ENCODE results near the gene C3orf22. TPM values are rescaled to one million over a fixed set of nuclear protein-coding genes. Genes with fewer than 3 reads are reported as not detected.
A peak's percentile ranks its signal among the peaks of the same experiment; 100 is the strongest.

The C3orf22 gene
- total and polyA plus RNA-seq, 5 experiments from 2014 or later: not detected

- no peak for ATAC-seq
- H3K4me1 Mint-ChIP-seq: no peaks in the 10 kb centered on the region
- no peak overlapping the region for H3K27ac Mint-ChIP-seq
- POLR2A ChIA-PET: no interaction called here
- DNase-seq: peak in 1 of 10 donors; percentile 30
- H3K9me3 Mint-ChIP-seq: no peaks in the 10 kb centered on the region
- peaks cover 1 to 7% (median 4%) of the 10 kb centered on the region in 5 donors for H3K27me3 Mint-ChIP-seq
- H3K4me3 Mint-ChIP-seq: no peak overlapping the region
- no peaks in the 10 kb centered on the region for H3K36me3 Mint-ChIP-seq
These were observed 49.0 kb downstream of the C3orf22 start for GRCh38 chr3:126509597-126510307.

- Mint-ChIP-seq H3K27ac (no peak overlapping the region), H3K36me3 (no peaks in the 10 kb centered on the region), H3K4me1 (no peaks in the 10 kb centered on the region), H3K9me3 (no peaks in the 10 kb centered on the region), H3K27me3 (peaks cover 3 to 7% (median 5%) of the 10 kb centered on the region in 5 donors), H3K4me3 (no peak overlapping the region)
- POLR2A ChIA-PET: no interaction called here
- DNase-seq: no peak
- no peak for ATAC-seq
These were observed 50.2 kb downstream of the C3orf22 start for GRCh38 chr3:126508564-126508964.

- Mint-ChIP-seq H3K27me3 (peaks cover 3 to 7% (median 5%) of the 10 kb centered on the region in 5 donors), H3K9me3 (no peaks in the 10 kb centered on the region), H3K27ac (no peak overlapping the region), H3K4me3 (no peak overlapping the region), H3K36me3 (no peaks in the 10 kb centered on the region), H3K4me1 (no peaks in the 10 kb centered on the region)
- no peak for ATAC-seq
- POLR2A ChIA-PET: no interaction called here
- DNase-seq: no peak
These were observed 50.8 kb downstream of the C3orf22 start for GRCh38 chr3:126507886-126508285.

- POLR2A ChIA-PET: no interaction called here
- Mint-ChIP-seq H3K4me1 (peaks cover 1 to 6% (median 4%) of the 10 kb centered on the region in 4 donors), H3K36me3 (no peaks in the 10 kb centered on the region)
These were observed 55.0 kb downstream of the C3orf22 start for GRCh38 chr3:126503701-126504100.

GRCh38 chr3:126502656-126503055 lies 56.1 kb downstream of the C3orf22 start:
- no peak for DNase-seq
- Mint-ChIP-seq H3K4me3 (no peak overlapping the region), H3K4me1 (peaks cover 3 to 11% (median 6%) of the 10 kb centered on the region in 4 donors), H3K36me3 (no peaks in the 10 kb centered on the region), H3K9me3 (no peaks in the 10 kb centered on the region), H3K27ac (no peak overlapping the region), H3K27me3 (peaks cover 3 to 7% (median 5%) of the 10 kb centered on the region in 5 donors)
- ATAC-seq: no peak
- POLR2A ChIA-PET: no interaction called here

More at GRCh38 chr3:126503701-126504100, 55.0 kb downstream of the C3orf22 start:
- Mint-ChIP-seq H3K27ac (no peak overlapping the region), H3K4me3 (no peak overlapping the region), H3K27me3 (peaks cover 3 to 7% (median 5%) of the 10 kb centered on the region in 5 donors), H3K9me3 (no peaks in the 10 kb centered on the region)
- no peak for DNase-seq
- no peak for ATAC-seq

GRCh38 chr3:126501736-126502135 lies 57.0 kb downstream of the C3orf22 start:
- no peaks in the 10 kb centered on the region for H3K36me3 Mint-ChIP-seq
- H3K27ac Mint-ChIP-seq: no peak overlapping the region
- H3K27me3 Mint-ChIP-seq: peaks cover 3 to 7% (median 5%) of the 10 kb centered on the region in 5 donors
- DNase-seq (no peak), ATAC-seq (no peak)
- no peaks in the 10 kb centered on the region for H3K9me3 Mint-ChIP-seq
- H3K4me1 Mint-ChIP-seq: peaks cover 7 to 18% (median 12%) of the 10 kb centered on the region in 4 donors
- POLR2A ChIA-PET: no interaction called here
- H3K4me3 Mint-ChIP-seq: no peak overlapping the region

GRCh38 chr3:126501054-126501453 lies 57.7 kb downstream of the C3orf22 start:
- H3K27ac Mint-ChIP-seq: no peak overlapping the region
- POLR2A ChIA-PET: no interaction called here
- H3K4me3 Mint-ChIP-seq: no peak overlapping the region

GRCh38 chr3:126500016-126500415 lies 58.7 kb downstream of the C3orf22 start:
- H3K4me3 Mint-ChIP-seq: no peak overlapping the region
- ATAC-seq (no peak), DNase-seq (no peak)
- H3K36me3 Mint-ChIP-seq: no peaks in the 10 kb centered on the region
- H3K9me3 Mint-ChIP-seq: no peaks in the 10 kb centered on the region
- POLR2A ChIA-PET: no interaction called here
- H3K27ac Mint-ChIP-seq: peak overlapping the region in 3 of 10 donors; percentile 36 to 60 (median 55)
- peaks cover 7 to 18% (median 12%) of the 10 kb centered on the region in 4 donors for H3K4me1 Mint-ChIP-seq
- peaks cover 0 to 4% (median 2%) of the 10 kb centered on the region in 5 donors for H3K27me3 Mint-ChIP-seq

More at GRCh38 chr3:126501054-126501453, 57.7 kb downstream of the C3orf22 start:
- Mint-ChIP-seq H3K9me3 (no peaks in the 10 kb centered on the region), H3K4me1 (peaks cover 7 to 18% (median 12%) of the 10 kb centered on the region in 4 donors), H3K36me3 (no peaks in the 10 kb centered on the region), H3K27me3 (peaks cover under 1 to 7% (median 5%) of the 10 kb centered on the region in 5 donors)
- DNase-seq: no peak
- no peak for ATAC-seq

Other genes with a start within 250 kb of the C3orf22 start
- gene KLF15, start 201.5 kb downstream of the C3orf22 start, total RNA-seq: 1 to 10 TPM; 1.2 to 1.6 TPM
- gene KLF15, start 201.5 kb downstream of the C3orf22 start, polyA plus RNA-seq: not detected
- not detected for gene CFAP100, start 164.0 kb downstream of the C3orf22 start, total RNA-seq
- gene CFAP100, start 164.0 kb downstream of the C3orf22 start, polyA plus RNA-seq: not detected
- gene ZXDC, start 83.0 kb downstream of the C3orf22 start, total RNA-seq: 10 to 100 TPM; 54.9 to 61.0 TPM
- gene ZXDC, start 83.0 kb downstream of the C3orf22 start, polyA plus RNA-seq: 10 to 100 TPM; 11.4 to 27.0 (median 18.3) TPM
- under 1 TPM; 0.10 to 0.11 TPM for gene UROC1, start 41.2 kb downstream of the C3orf22 start, total RNA-seq
- gene UROC1, start 41.2 kb downstream of the C3orf22 start, polyA plus RNA-seq: under 1 TPM; 0.07 to 0.67 (median 0.21) TPM
- gene CHST13, start 34.8 kb downstream of the C3orf22 start, total RNA-seq: not detected
- gene CHST13, start 34.8 kb downstream of the C3orf22 start, polyA plus RNA-seq: under 1 TPM in 1 of 3 donors, not detected in 2; 0.14 TPM
- gene TXNRD3, start 96.2 kb upstream of the C3orf22 start, total RNA-seq: 1 to 10 TPM; 6.2 to 6.4 TPM
- 1 to 10 TPM; 3.2 to 6.7 (median 5.0) TPM for gene TXNRD3, start 96.2 kb upstream of the C3orf22 start, polyA plus RNA-seq
- 10 to 100 TPM in 1 of 2 experiments, 1 to 10 TPM in 1; 7.8 to 11.1 TPM for gene CHCHD6, start 145.3 kb upstream of the C3orf22 start, total RNA-seq
- 10 to 100 TPM; 11.3 to 16.9 (median 14.9) TPM for gene CHCHD6, start 145.3 kb upstream of the C3orf22 start, polyA plus RNA-seq

Measured in naive thymus-derived CD8-positive, alpha-beta T cell (primary cell).